HS-27A (cell line): ENCODE data around the gene GPR39.

Experiments
- DNase-seq: peaks from one replicate; pipeline ENCODE4 v3.0.0-alpha.2; 2012; ENCODE audit warnings: low read depth, missing footprints

GPR39 gene

DNA sequence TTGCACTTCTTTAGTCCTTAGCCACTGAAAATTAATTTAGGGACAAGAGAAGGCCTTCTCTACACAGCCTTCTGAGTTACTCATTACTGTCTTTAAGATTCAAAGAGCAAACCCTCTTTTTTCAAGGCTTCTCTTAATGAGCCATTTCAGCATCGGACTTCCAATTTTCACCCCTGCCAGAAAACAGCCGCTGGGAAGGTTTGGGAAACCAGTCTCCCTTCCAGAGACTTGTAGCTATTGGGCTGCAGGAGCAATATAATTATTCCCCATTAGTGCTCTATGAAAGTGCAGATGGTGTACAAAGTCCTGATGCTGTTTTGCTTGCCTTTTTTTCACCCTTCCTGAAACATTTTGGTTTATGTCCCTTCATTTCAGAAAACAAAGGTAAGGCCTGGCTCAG, 79.3 kb downstream of the GPR39 start:
- no peak for DNase-seq

GRCh38 chr2:132496555-132496954, 80.0 kb downstream of the GPR39 start:
- DNase-seq = no peak

GRCh38 chr2:132497591-132497990, 81.0 kb downstream of the GPR39 start:
- DNase-seq = no peak

DNA sequence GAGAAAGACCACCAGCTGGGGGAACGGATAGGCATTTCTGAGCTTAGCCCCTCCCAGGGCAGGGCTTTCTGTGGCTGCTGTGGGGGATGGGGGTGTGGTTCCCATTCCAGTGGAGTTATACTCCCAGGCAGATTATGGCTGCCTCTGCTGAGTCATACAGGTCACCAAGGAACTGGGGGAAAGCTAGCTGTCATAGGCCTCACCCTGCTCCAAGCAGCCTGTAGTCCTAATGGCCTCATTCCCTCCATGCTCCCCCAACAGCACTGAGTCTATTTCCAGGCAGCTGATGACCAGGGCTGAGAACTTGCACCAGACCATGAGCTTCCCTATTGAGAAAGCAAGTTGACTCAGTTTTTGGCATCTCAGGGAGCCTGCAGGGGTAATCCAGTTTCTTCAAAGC, 87.1 kb downstream of the GPR39 start:
- DNase-seq = peak; percentile 22

DNA sequence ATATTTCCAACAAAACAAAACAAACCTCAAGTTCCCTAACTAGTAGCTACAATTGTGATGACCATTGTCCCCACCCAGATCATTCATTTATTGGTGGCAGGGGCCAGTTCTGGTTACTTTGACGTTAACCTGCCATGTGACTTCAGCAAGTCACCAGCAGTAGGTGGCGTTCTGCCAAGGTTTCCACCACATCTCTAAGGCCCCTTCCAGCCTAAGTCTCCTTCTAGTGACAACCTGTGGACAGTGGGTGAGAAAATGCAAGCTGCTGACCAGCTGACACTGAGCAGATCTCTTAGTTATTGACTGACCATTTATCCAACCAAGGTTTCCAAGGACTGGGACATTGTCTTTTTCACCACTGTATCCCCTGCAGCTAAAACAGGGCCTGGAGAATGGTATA, 98.4 kb downstream of the GPR39 start:
- no peak for DNase-seq

- no peak for DNase-seq
These were observed 100.8 kb downstream of the GPR39 start for GRCh38 chr2:132517386-132517785.

- DNase-seq = no peak
These were observed 101.7 kb downstream of the GPR39 start for GRCh38 chr2:132518302-132518701.

- DNase-seq = no peak
These were observed 103.0 kb downstream of the GPR39 start for GRCh38 chr2:132519566-132519965.

- peak; percentile 23 for DNase-seq
These were observed 104.7 kb downstream of the GPR39 start for GRCh38 chr2:132521341-132521740.

DNA sequence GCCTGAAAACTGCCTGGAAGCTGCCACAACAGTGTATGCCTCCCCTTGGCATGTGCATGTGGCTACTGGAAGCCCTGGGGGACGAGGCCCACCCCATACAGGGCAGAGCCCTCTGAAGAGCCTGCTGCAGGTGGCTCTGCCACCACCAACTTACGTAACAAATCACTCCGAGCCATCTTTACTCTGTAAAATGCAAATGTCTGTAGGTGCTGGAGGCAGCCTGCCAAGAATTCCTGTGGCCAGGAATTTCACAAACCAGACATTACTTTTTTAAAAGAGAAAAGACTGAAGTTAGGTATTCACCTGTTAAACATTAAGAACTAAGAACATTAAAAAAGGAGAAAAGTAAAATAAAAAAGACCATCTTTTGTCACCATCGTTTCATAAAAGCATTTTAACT, 106.3 kb downstream of the GPR39 start:
- no peak for DNase-seq

DNA sequence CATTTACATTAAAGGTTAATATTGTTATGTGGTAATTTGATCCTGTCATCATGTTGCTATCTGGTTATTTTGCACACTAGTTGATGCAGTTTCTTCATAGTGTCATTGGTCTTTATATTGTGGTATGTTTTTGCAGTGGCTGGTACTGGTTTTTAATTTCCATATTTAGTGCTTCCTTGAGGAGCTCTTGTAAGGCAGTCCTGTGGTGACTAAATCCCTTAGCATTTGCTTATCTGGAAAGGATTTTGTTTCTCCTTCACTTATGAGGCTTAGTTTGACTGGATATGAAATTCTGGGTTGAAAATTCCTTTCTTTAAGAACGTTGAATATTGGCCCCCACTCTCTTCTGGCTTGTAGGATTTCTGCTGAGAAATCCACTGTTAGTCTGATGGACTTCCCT, 120.5 kb downstream of the GPR39 start:
- peak; percentile 57 for DNase-seq

- no peak for DNase-seq
These were observed 121.8 kb downstream of the GPR39 start for GRCh38 chr2:132538331-132538855.

DNA sequence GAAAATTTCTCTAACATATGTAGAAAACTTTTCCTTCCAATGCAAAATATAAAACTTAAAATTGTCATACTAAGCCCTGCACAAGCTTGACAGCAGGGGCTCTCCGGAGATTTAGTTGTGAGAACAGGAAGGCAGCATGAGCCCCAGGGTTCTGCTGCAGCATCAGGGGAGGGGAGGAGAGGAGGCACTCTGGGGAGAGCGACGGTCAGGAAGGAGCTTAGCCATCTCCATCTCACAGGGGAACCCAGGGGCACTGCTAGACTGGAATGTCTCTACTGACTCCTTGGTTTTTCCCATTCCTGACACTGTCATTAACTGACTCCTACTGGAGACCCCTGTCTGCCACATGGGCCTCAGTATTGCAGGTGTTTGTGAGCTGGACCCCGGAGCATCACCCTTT, 123.6 kb downstream of the GPR39 start:
- DNase-seq = no peak

- DNase-seq = no peak
These were observed 126.5 kb downstream of the GPR39 start for GRCh38 chr2:132542953-132543569.

DNA sequence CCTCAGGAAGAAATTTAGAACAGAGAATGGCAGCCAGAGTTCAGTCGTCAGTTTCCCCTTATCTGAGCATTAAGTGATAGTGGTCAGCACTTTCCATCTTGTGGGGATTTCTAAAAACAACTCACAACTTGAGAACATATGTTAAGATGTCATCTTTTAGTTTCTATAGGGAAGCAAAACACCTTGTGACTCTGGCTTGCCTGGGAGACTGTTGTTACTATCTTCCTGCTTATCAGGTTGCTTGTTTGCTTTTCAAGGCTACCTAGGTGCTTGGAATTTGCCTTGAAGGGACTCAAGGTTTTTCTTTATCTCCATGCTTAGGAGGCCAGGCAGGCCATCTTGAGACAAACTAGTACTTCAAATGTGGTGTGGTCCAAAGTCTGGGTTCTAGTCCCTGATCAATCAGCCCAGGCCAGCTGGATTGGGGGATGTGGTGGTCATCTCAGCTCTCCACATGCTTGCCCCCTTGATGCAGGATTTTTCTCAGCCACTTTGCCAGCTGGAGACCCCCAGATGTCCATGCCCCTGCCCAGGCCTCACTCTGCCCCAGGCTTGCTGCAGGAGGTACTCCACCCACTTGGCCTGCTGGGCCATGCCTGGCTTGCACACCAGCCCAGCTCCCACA, 127.5 kb downstream of the GPR39 start:
- no peak for DNase-seq

DNA sequence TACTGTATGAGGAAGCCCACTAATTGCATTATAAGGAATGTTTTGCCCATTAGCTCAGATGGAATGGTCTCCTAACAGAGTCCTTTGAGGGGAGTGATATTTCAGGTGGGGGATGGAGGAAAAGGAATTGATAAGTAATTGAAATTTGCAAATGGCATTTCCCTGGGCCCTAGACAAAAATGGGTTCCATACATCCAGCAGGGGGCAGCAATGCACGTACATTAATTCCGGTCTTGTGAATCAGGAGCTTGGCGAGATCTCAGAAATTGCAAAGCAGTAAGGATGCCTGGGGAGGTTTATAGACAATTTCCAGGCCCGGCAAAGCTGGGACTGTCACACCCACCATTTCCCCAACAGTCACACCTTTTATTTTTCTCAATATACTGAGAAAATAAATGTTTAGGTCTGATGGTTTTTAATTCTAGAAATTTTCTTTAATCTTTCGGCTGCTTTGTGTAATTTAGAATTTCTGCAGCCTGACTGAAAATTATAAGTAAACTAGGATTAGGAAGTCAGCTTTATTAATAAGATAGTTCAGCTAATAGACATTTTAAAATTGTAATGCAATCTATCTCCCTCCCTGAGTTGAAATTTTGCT, 130.6 kb downstream of the GPR39 start:
- DNase-seq = peak; percentile 66

DNA sequence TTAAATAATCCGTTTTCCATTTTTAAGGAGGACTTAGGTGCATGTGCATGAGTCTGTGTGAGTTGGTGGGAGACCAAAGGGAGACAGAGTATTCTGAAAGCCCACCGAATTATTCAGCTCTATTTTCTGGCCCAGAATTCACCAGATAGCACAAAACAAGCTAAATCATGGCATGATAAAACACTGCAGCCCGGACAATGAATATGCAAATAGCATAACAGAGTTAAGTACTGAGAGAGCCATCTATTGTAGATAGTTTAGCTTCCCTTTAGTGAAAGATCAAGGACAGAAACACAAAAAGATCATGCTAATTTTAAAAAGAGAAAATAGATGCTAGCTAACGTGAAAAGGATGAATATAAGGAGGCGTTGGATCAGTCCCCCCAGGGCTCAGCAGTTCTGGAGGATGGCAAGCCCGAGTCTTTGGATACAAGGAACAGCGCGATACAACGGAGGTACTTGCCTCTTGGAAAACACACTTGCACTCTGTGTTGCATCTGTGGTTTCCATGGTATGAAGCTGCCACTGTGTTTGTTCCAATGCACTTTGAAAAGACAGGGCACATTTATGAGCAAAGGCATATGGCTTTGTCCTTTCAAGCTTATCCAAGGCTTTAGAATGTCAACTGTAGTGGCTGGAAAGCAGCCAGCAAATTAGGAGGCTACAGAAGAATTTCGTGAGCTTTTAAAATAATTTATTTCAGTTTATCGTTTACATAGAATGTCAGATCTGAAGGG, 133.5 kb downstream of the GPR39 start:
- no peak for DNase-seq

DNA sequence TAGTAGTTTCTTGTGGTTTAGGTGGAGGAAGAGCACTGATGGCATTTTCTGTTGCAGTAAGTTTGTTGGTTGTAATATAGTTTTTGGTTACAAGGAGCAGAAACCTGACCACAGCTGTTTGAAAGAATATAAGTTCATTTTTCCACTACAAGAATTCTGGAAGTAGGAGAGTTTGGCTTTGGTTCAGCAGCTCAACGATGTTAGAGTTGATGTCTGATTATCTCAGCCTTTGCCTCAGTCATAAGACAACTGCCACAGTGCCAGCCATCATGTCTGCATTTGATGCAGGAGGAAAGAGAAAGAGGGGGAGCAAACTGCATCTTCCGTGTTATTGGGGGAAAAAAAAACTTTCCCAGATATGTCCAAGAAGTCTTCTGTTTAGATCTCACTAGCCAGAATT, 134.3 kb downstream of the GPR39 start:
- DNase-seq = no peak

DNA sequence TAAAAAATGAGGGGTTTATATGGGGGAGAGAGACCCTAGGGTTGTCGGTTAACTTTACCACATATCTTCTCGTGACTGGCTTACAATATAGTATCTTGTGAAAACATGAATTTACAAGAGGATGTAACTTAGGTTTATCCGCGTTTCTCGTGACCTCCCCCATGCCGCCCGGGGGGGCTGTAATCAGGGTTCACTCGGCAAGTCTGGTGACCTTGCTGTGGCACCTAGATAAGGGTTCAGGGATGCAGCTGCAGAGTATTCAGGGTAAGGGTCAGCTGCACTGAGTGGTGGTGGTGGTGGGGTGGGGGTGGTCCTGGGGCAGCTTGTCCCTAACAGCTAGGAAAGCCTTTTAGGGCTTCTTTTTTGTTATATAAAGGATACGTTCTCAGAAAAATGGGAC, 141.1 kb downstream of the GPR39 start:
- DNase-seq = no peak

GRCh38 chr2:132559326-132559725, 142.7 kb downstream of the GPR39 start:
- no peak for DNase-seq

- no peak for DNase-seq
These were observed 143.3 kb downstream of the GPR39 start for GRCh38 chr2:132559921-132560320.

DNA sequence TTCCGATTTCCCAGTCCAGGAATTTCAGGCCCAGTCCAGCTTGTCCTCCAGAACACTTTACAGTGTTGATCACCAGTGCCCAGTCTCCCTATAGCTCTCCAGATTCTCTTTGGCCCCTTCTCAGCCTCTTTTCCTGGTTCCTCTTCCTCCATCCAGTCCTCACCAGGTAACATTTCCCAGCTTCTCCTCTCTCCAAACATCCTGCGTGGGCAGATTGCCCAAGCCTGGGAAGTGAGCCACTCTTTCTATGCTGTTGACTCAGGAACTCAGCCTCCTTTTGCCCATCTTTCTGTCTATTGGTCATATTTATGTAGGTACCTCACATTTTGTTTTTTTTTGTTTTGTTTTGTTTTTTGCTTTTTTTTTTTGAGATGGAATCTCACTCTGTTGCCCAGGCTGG, 144.0 kb downstream of the GPR39 start:
- no peak for DNase-seq

GRCh38 chr2:132562245-132562644, 145.6 kb downstream of the GPR39 start:
- DNase-seq = no peak
